Epithelial cell of esophagus (primary cell): ENCODE results near the gene ABI3.

Experiments
- DNase-seq: peaks from one replicate; pipeline ENCODE4 v3.0.0; 2010; ENCODE audit warnings: low read depth
- H3K4me3 ChIP-seq: 2 replicates; pipeline ENCODE4 v1.5.1; 2011; ENCODE audit warnings: mild to moderate bottlenecking, low read length, control low read depth
- TF ChIP-seq, protein P1 (sequence below): IDR thresholded peaks from 2 replicates; pipeline ENCODE4 v1.5.1; 2011; ENCODE audit warnings: low read depth, mild to moderate bottlenecking, low read length, control low read depth, inconsistent platforms; ENCODE audit not compliant: insufficient read depth; ENCODE audit errors: missing control alignments

Gene ABI3

GRCh38 chr17:49267912-49268311 lies 57.4 kb downstream of the ABI3 start:
- no peak overlapping the region for H3K4me3 ChIP-seq
- no peak for DNase-seq
- TF ChIP-seq, protein P1, sequence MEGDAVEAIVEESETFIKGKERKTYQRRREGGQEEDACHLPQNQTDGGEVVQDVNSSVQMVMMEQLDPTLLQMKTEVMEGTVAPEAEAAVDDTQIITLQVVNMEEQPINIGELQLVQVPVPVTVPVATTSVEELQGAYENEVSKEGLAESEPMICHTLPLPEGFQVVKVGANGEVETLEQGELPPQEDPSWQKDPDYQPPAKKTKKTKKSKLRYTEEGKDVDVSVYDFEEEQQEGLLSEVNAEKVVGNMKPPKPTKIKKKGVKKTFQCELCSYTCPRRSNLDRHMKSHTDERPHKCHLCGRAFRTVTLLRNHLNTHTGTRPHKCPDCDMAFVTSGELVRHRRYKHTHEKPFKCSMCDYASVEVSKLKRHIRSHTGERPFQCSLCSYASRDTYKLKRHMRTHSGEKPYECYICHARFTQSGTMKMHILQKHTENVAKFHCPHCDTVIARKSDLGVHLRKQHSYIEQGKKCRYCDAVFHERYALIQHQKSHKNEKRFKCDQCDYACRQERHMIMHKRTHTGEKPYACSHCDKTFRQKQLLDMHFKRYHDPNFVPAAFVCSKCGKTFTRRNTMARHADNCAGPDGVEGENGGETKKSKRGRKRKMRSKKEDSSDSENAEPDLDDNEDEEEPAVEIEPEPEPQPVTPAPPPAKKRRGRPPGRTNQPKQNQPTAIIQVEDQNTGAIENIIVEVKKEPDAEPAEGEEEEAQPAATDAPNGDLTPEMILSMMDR: no peak

- DNase-seq: no peak
- H3K4me3 ChIP-seq: no peak overlapping the region
- TF ChIP-seq, protein P1: no peak
These were observed 58.8 kb downstream of the ABI3 start for GRCh38 chr17:49269356-49269755.
